GM18498 (cell line): ENCODE measurements around the gene MIGA1.

ENCODE experiments used
- ATAC-seq: cut with Tn5 transposase; IDR thresholded peaks from one replicate; pipeline ENCODE4 v1.9.1; 2021; ENCODE audit warnings: mild to moderate bottlenecking, moderate library complexity; ENCODE audit not compliant: unreplicated experiment

Gene MIGA1

DNA sequence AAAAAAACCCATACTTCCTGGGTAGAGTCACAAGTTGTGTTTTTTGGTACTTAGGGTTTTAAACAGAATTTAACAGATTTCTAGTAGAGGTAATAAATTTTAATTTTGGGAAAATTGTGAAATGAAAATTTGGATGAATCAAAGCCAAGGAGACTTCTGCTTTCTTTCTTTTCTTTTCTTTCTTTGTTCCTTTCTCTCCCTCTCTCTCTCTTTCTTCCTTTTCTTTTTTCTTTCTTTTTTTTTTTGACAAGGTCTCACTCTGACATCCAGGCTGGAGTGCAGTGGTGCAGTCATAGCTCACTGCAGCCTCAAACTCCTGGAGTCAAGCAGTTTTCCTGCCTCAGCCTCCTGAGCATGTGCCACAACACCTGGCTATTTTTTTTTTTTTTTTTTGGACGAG, 62.1 kb downstream of the MIGA1 start:
- ATAC-seq, result no peak

DNA sequence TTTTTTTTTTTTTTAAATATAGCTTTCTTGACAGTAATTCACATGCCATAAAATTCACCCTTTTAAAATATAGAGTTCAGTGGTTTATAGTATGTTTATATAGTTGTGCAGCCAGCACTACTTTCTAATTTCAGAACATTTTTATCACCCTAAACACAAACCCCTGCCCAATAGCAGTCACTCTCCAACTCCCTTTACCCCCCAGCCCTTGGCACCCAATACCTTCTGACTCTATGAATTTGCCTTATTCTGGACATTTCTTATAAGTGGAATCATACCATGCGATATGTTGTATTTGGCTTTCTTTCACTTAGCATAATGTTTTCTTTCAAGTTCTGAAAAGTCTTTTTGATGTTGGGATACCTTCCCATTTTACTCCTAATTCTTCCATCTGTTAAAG, 66.5 kb downstream of the MIGA1 start:
- no peak for ATAC-seq

DNA sequence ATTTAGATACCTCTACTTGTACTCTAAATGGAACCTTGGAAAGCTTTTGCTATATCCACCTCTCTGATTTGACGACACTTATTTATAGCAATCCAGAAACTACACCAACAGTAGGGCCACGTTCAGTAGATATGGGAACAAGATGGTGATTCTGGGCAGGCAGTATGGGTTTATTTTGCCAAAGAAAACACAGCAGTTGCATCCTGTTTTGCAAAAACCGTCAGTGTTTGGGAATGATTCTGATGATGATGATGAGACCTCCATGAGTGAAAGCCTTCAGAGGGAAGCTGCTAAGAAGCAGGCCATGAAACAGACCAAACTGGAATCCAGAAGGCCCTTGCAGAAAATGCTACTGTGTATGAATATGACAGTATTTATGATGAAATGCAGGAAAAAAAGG, 67.5 kb downstream of the MIGA1 start:
- no peak for ATAC-seq

DNA sequence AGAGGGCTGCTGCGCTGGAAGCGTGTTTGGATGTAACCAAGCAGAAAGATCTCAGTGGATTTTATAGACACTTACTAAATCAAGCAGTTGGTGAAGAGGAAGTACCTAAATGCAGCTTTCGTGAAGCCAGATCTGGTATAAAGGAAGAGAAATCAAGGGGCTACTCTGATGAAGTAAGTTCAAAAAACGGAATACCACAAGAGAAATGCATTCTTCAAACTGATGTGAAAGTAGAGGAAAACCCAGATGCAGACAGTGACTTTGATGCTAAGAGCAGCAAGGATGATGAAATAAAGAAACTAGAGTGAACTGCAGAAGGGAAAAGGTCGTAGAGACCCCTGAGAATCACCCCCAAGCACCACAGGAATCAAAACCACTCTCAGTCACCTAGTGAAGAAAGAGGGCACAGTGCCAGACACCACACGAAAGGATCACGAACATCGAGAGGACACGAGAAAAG, 68.2 kb downstream of the MIGA1 start:
- ATAC-seq, result no peak

DNA sequence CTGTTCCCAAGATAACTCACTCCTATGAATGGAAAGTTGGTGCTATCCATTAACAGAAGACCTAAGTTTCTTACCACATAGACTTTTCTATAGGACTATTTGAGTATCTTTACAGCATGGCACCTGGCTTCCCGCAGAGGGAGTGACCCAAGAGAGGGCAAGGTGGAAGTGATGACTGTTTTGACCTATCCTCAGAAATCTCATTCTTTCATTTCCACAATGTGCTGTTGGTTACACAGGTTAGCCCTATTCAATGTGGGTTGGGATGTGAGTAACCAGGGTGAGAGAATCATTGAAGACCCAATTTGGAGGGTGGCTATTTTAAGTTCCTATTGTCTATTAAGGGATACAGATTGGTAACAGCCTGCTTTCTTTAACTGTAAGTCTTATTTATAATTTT, 70.6 kb downstream of the MIGA1 start:
- ATAC-seq, result no peak

DNA sequence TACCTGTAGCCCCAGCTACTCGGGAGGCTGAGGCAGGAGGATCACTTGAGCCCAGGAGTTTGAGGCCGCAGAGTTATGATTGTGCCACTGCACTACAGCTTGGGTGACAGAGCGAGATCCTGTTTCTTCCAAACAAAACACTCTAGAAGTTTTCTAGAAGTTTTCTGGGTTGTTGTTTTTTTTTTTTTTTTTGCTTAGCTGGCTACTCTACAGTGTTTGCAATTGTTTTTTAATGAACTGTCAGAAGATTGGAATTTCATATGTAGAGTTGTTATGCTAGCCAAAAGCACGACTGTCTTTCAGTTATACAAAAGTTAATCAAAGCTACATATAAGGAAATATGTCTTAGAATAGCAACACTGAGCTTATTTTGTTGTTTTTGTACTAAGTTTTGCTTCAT, 78.1 kb downstream of the MIGA1 start:
- ATAC-seq, result no peak

DNA sequence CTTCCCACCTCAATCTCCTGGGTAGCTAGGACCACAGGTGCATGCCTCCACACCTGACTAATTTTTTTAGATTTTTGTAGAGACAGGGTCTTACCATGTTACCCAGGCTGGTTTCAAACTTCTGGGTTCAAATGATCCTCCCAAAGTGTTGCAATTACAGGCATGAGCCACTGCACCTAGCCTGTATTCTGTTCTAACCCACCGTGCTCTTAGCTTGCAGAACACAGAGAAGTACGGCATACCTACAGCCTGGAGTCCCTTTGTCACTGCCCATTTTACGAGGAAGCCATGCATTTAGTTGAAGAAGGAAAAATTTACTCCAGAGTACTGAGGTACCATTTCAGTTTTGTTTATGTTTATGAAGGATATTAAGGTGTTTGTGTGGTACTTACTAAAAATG, 79.3 kb downstream of the MIGA1 start:
- no peak for ATAC-seq

DNA sequence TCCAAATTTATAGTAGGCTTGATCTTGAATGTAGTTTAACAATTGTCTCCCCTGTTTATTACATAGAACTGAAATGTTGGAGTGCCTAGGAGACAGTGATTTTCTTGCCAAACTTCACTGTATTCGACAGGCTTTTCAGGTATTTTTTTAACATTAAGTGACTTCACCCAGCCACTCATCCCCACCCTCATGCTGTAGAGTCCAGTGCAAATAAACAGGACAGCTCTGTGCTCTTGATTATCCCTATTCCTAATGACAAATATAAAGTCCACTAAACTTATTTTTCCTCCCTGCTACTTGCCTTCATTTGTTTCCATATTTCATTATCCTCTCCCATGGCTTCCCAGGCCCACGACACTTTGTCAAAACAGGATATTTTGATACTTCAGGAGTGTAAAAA, 79.8 kb downstream of the MIGA1 start:
- no peak for ATAC-seq

DNA sequence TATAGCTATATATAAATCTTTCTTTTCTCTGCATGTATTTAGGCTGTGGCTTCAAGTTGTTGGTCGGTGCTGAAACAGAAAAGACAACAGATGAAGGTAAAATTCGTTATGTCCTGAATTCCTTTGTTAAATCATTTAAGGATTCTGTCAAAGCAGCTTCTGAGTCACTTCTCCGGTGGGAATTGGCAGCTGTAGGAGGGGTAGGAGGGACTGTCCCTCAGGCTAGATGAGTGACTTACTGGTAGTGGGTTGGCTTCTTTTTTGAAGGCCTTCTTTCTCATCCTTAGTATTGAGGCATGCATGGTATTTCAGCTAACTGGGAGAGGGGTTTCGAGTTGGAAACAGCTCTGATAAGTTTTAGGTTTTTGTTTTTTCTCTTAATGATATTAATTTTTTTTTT, 86.8 kb downstream of the MIGA1 start:
- no peak for ATAC-seq

DNA sequence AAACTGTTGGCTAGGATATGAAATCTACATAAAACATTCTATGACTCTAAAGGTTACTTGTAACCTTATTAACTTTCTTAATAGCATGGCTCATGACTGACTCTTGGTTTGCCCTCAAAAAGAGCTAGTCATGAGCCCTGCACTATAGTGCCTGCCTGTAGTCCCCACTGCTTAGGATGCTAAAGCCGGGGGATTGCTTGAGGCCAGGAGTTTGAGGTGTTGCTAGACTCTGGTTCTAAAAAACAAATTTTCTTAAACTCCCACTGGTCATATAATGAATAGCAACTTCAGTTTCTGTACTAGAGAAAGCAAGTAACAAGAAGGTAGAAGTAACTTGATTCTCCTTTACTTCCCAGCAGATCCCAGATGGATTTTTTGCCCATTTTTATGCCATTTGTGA, 93.2 kb downstream of the MIGA1 start:
- no peak for ATAC-seq

DNA sequence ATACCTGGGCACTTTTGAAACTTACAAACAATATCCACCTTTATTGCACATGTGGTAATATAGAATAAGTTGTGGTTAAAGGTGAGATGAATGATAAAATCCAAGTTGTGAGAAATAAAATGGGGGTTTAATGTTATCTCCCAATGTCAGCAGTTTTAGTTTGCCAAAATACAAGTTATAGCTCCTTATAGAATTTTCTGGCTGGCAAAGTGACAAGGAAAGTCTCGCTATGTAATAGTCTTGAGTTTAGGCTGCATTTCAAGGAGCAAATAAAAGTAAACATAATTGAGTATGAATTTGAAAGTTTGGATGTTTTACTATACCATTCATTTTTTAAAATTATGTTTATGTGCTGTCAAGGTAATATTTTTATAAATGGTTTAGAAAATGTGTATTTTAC, 94.0 kb downstream of the MIGA1 start:
- ATAC-seq, result no peak

DNA sequence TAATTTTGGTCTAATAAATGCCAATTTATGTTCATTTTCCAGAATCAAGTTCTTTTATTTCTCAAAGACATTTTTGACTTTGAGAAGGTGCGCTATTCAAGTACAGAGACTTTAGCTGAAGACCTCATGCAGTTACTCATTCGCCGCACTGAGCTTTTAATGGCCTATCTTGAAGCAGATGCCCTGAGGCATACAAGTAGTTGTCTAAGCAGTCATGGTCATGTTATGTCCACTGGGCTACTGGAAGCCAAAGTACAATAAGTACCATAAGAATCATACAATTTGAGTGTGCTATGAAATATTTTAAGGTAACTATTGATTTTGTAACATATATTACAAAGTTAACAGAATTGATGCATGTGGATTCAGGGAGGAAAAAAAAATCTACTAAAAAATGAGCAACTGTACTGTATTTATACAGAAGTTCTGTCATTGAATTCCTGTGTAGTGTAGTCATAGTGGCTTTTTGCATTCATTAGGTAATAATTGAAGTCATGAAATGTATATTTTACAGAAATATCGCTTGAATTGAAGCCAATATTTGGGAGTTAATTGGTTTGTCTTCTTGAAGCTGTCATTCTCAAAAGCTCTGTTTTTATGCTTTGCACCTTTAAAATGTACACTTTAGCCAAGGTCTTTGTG, 95.5 kb downstream of the MIGA1 start:
- ATAC-seq, result no peak

DNA sequence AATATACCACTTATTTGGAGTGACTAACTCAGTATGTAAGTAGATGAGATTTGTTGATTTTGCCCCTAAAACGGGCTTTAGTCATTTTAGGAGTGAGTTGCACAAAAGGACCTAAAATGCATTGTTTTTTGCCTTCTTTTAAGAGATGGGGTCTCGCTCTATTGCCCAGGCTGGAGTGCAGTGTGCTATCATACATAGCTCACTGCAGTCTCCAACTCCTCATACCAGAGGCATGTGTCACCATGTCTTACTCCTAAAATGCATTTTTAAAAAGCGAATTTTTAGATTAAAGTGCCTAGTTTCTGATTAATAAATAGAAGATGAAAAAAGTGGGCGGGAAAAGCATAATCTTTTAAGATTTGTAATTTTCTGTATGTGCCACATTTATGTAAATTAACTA, 97.4 kb downstream of the MIGA1 start:
- no peak for ATAC-seq

DNA sequence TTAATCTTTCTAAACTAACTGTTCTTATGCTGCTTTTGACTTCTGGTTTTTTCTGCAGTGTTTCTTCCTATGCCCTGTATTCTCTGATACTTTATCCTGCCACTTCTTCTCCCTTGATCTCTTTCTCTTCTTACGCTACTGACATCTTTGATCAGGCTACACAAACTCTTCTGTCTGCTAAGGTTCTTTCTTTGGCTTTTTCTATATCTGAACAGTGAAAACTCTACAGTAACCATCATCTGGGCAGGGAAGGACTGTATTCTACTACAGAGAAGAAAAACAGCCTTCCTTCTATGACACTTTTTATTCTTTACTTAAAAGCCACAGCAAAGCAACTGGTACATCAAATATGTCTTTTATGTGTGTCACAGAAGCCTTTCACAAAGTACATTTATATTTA, 101.6 kb downstream of the MIGA1 start:
- no peak for ATAC-seq

DNA sequence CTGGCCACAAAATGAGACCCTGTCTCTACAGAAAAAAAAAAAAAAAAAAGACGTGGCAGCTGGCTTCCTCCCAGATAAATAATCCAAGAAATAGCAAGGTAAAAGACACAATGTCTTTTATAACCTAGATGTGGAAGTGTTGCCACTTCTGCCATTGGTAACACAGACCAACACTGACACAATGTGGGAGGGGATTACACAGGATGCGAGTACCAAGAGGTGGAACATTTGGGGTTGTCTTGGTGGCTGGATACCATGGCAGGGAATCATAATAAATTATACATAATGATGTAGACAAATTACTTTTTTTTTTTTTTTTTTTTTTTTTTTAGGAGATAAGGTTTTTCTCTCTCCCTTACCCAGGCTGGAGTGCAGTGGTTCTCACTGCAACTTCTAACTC, 103.0 kb downstream of the MIGA1 start:
- ATAC-seq, result no peak

DNA sequence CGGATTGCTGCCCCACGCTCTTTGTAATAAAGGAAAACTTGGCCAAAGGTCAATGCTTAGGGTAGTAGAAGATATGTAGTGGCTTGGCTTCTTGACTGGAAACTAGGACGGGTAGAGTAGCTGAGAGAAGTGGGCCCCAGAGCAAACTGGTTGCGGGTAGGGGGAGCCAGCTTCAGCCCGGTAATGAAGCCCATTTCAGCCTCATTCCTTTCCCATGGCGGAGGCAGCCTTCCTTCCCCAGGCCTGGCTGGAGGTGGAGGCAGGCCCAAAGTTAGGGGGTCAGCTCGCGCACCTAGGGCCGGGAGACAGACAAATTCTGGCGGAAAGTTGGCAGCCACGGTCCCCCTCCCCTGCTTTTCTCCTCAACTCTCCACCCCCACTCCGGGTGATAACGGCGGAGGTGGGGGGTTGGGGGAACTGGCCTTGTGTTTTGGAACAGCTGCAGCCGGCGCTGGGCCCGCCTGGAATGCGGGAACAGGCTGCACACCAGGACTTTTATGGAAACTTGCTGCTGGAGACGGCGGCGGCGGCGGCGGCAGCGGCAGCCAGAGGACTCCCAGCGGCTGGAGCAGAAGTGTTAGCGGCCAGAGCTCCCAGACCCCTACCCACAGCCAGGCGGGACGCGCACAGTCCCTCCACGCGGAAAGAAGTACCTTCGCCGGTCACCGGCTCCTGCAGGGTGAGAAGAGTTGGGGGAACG, 108.8 kb downstream of the MIGA1 start, which contains the start of gene NEXN:
TSS of gene NEXN (plus strand) at position 544 of the 700 bp plus-strand sequence. CDS start 27,483 bp downstream, outside the sequence.
- peak; percentile 42 for ATAC-seq

DNA sequence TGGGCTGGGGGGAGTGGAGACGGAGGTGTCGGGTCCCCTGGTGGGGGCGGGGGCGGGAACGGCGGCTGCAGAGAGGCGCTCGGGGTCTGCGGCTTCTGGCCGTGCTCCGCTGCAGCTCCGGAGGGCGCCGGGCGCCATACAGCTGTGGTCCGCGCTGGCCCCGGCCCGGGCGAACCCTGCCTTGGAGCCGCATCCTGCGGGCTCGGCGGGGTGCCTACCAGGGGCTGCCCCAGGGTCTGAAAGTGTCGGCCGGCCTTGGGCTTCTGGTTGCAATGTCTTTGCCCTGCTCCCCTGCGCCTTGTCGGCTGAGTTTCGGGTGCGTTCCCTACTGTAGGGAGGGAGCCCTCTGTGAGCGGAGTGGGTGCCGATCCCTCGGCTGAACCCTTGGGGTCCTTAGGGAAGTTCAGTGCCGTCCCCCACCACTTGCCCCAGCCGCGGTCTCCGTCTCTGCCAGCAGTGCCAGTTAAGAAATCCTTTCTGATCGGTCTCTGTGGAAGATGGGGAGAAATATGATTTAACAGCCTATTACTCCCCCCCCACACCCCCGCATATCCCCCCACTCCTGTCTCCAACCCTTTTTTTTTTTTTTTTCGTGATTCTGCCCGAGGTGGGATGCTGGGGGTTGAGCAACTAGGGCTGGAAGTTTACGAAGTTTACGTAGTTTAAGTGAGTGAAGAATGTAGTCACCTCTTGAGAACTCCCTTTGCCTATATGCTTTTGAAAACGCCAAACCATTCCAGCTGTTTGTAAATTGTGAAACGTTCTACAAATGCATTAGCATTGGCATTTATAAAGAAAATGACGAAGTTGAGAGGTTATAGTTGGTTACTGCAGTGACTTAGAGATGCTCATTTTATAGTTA, 109.6 kb downstream of the MIGA1 start:
- peak; percentile 73 for ATAC-seq

DNA sequence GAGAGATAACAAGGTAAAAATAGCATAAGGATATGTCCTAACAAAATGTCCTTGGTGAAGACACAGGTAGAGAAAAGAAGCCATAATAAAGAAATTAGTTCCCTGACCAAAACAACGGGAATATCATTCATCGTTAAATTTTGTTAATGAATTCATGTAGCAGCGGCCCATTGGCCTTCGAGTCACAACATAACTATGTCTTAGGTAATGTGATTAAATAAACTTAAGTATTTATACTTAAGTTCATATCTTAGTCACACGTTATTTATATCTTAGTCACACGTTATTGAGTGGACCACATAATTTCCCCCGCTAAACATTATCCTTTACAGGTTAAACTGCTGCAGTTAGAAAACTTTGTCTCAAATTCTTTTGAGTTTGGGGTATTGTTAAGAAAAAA, 110.2 kb downstream of the MIGA1 start:
- no peak for ATAC-seq

DNA sequence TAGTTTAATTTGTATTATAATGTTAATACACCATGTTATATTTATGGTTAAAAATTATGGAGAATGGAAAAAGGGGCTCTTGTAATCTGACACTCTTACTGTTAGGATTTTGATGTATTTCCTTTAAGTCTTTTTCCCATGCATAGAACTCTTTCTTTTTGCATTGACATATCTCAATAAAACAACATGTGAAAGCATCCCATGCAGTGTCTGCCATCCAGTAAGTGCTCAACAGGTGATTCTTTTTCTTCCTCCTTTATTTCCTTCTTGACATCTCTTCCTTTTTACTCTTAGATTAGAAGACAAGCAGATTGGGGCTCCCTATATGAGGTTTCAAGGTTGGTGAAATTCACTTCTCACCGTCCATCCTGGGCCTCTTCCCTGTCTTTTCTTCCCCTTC, 111.8 kb downstream of the MIGA1 start:
- ATAC-seq, result no peak

DNA sequence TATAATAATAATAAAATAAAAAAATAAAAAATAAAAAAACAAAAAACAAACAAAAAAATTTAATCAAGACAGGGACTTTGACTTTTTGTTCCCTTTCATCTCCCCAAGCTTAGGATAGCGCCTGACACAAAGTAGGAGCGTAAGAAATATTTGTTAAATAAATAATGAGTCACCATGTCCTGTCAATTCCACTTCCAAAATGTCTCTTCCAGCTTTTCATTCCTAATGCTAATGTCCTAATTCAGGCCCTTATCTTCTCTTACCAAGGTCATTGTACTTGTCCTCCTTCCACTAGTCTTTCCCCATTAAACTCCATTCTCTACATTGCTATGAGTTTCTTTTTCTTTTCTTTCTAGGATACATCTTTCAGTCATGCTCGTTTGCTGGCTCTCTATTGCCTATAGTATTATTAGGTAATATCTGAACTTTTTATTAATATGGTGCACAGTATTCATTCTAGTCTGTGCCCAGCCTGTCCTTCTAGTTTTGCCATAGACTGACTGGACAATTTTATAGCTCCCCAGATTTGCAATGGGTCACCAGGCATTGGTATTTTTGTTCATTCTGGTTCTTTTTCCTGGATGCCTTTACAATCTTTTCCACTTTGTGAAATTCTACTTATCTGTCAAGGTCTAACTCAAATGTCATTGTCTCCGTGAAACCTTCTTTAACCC, 120.3 kb downstream of the MIGA1 start:
- ATAC-seq, result no peak

DNA sequence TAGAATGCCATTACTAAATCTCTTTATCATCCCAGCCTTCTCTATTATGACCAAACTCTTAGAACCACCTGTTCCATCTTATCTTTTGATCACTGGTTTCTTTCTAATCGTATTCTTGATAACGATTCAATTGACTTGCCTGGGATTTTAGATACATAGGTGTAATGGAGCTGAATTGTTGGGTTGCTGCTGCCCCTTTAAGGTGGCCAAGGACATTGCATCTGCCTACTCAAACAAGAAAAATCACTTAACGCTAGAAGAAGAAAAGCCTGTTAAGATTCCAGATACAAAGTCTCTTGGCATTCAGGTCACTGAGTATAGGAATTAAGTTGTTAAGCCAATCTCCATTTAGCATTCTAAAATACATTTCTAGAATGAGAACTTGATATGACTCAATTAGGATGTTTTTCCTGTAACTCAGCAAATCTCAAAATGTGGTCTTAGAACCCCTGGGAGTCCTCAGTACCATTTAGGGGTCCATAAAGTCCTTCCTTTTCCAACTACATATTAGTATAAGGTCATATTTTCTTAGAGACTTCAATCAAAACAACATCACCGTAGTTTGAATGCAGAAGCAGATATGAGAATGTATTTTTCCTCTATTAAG, 121.3 kb downstream of the MIGA1 start:
- no peak for ATAC-seq
